GM15510 (cell line): ENCODE measurements around the gene TCF4.

Source experiments
- POLR2A ChIP-seq: IDR thresholded peaks from 3 replicates; pipeline ENCODE4 v1.6.1; 2011; ENCODE audit warnings: borderline replicate concordance; ENCODE audit not compliant: insufficient read length; ENCODE audit errors: extremely low read depth

Gene TCF4

GRCh38 chr18:55310863-55311262 lies 277.1 kb downstream of the TCF4 start:
- no peak for TF ChIP-seq POLR2A

- TF ChIP-seq POLR2A: no peak
Observed at GRCh38 chr18:55310044-55310676, 277.8 kb downstream of the TCF4 start.

GRCh38 chr18:55309249-55309648 lies 278.7 kb downstream of the TCF4 start:
- TF ChIP-seq POLR2A: no peak

- no peak for TF ChIP-seq POLR2A
Observed at GRCh38 chr18:55307505-55307904, 280.5 kb downstream of the TCF4 start.

- no peak for TF ChIP-seq POLR2A
Observed at GRCh38 chr18:55306359-55307024, 281.5 kb downstream of the TCF4 start.

GRCh38 chr18:55302167-55302833 lies 285.7 kb downstream of the TCF4 start:
- no peak for TF ChIP-seq POLR2A

- TF ChIP-seq POLR2A: no peak
Observed at GRCh38 chr18:55301824-55302166, 286.2 kb downstream of the TCF4 start.

GRCh38 chr18:55300936-55301531 lies 287.0 kb downstream of the TCF4 start:
- TF ChIP-seq POLR2A: no peak

- TF ChIP-seq POLR2A: no peak
Observed at GRCh38 chr18:55300421-55300935, 287.5 kb downstream of the TCF4 start.

- no peak for TF ChIP-seq POLR2A
Observed at GRCh38 chr18:55296778-55297177, 291.2 kb downstream of the TCF4 start.

- TF ChIP-seq POLR2A: no peak
Observed at GRCh38 chr18:55296115-55296514, 291.9 kb downstream of the TCF4 start.

- TF ChIP-seq POLR2A: no peak
Observed at GRCh38 chr18:55290898-55291297, 297.1 kb downstream of the TCF4 start.

- TF ChIP-seq POLR2A: no peak
Observed at GRCh38 chr18:55289775-55290174, 298.2 kb downstream of the TCF4 start.

GRCh38 chr18:55289048-55289447 lies 298.9 kb downstream of the TCF4 start:
- no peak for TF ChIP-seq POLR2A
